ENCODE measurements around the gene RFTN1.

RFTN1 gene

GRCh38 chr3:16433701-16434151, 79.8 kb downstream of the RFTN1 start:
- H3K4me3 ChIP-seq (ENCODE audit: low read length) = peak overlapping the region; percentile 73
- H3K4me1 ChIP-seq (ENCODE audit: control insufficient read depth, low read length) = peaks cover 98% of the 10 kb centered on the region
- TF ChIP-seq EZH2phosphoT487 (IDR thresholded peaks at IDR 0.05; ENCODE audit: borderline replicate concordance, low read length) (no peak), CTCF (IDR thresholded peaks at IDR 0.05; ENCODE audit: low read depth, low read length, poor library complexity, severe bottlenecking) (no peak)
- H3K4me2 ChIP-seq (ENCODE audit: low read length) = peak overlapping the region; percentile 92
- no peaks in the 10 kb centered on the region for H3K9me2 ChIP-seq (replicated peaks; ENCODE audit: control insufficient read depth, low read length)
- no peaks in the 10 kb centered on the region for H3K27me3 ChIP-seq (ENCODE audit: control insufficient read depth, low read length)
- peaks cover 73% of the 10 kb centered on the region for H3K36me3 ChIP-seq (ENCODE audit: control insufficient read depth, low read length)
- H3K27ac ChIP-seq (ENCODE audit: low read depth, low read length) = peak overlapping the region; percentile 100
- H3K9me3 ChIP-seq (ENCODE audit: control insufficient read depth, insufficient read depth, low read length) = no peaks in the 10 kb centered on the region
- H3K79me2 ChIP-seq (ENCODE audit: control insufficient read depth, low read length) = peaks cover 72% of the 10 kb centered on the region
- peaks cover 81% of the 10 kb centered on the region for H3F3A ChIP-seq (ENCODE audit: control insufficient read depth, insufficient read depth)
- H4K20me1 ChIP-seq (ENCODE audit: control insufficient read depth, insufficient read depth, low read depth, low read length) = no peaks in the 10 kb centered on the region

DNA sequence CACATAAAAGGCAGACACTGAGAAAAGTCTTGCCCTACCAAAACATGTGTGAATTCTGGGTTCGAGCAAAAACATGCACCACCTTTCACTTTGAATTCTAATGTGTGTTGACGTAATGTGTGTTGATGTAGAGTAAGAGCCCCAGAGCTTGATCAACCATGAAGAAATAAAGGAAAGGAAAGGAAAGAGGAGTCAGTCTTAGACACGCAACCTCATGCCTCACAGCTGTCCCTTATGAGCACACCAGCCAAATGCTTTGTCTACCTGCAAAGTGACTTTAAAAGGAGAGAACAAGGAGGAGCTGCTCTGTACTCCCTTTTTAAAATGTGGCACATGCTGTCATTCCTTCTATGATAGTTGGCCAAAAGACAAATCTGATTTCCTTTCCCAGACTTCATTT, 80.8 kb downstream of the RFTN1 start:
- H3K9me3 ChIP-seq (ENCODE audit: control insufficient read depth, insufficient read depth, low read length) = no peaks in the 10 kb centered on the region

GRCh38 chr3:16430717-16431630, 82.5 kb downstream of the RFTN1 start:
- peaks cover 76% of the 10 kb centered on the region for H3K36me3 ChIP-seq (ENCODE audit: control insufficient read depth, low read length)
- no peaks in the 10 kb centered on the region for H3K9me3 ChIP-seq (ENCODE audit: control insufficient read depth, insufficient read depth, low read length)
- peak overlapping the region; percentile 100 for H3K27ac ChIP-seq (ENCODE audit: low read depth, low read length)
- H4K20me1 ChIP-seq (ENCODE audit: control insufficient read depth, insufficient read depth, low read depth, low read length) = no peaks in the 10 kb centered on the region
- TF ChIP-seq CTCF (IDR thresholded peaks at IDR 0.05; ENCODE audit: low read depth, low read length, poor library complexity, severe bottlenecking) (no peak), EZH2phosphoT487 (IDR thresholded peaks at IDR 0.05; ENCODE audit: borderline replicate concordance, low read length) (no peak)
- H3K79me2 ChIP-seq (ENCODE audit: control insufficient read depth, low read length) = peaks cover 72% of the 10 kb centered on the region
- no peaks in the 10 kb centered on the region for H3K27me3 ChIP-seq (ENCODE audit: control insufficient read depth, low read length)
- peaks cover 98% of the 10 kb centered on the region for H3K4me1 ChIP-seq (ENCODE audit: control insufficient read depth, low read length)
- peaks cover 66% of the 10 kb centered on the region for H3F3A ChIP-seq (ENCODE audit: control insufficient read depth, insufficient read depth)
- peak overlapping the region; percentile 73 for H3K4me3 ChIP-seq (ENCODE audit: low read length)
- H3K4me2 ChIP-seq (ENCODE audit: low read length) = peak overlapping the region; percentile 92
- H3K9me2 ChIP-seq (replicated peaks; ENCODE audit: control insufficient read depth, low read length) = no peaks in the 10 kb centered on the region

More for the DNA sequence above, 80.8 kb downstream of the RFTN1 start:
- peak overlapping the region; percentile 73 for H3K4me3 ChIP-seq (ENCODE audit: low read length)
- no peaks in the 10 kb centered on the region for H4K20me1 ChIP-seq (ENCODE audit: control insufficient read depth, insufficient read depth, low read depth, low read length)
- peak overlapping the region; percentile 100 for H3K27ac ChIP-seq (ENCODE audit: low read depth, low read length)
- H3K27me3 ChIP-seq (ENCODE audit: control insufficient read depth, low read length) = no peaks in the 10 kb centered on the region
- no peak for TF ChIP-seq EZH2phosphoT487 (IDR thresholded peaks at IDR 0.05; ENCODE audit: borderline replicate concordance, low read length)
- TF ChIP-seq CTCF (IDR thresholded peaks at IDR 0.05; ENCODE audit: low read depth, low read length, poor library complexity, severe bottlenecking) = no peak
- peak overlapping the region; percentile 92 for H3K4me2 ChIP-seq (ENCODE audit: low read length)
- H3K36me3 ChIP-seq (ENCODE audit: control insufficient read depth, low read length) = peaks cover 75% of the 10 kb centered on the region
- peaks cover 72% of the 10 kb centered on the region for H3K79me2 ChIP-seq (ENCODE audit: control insufficient read depth, low read length)
- H3F3A ChIP-seq (ENCODE audit: control insufficient read depth, insufficient read depth) = peaks cover 73% of the 10 kb centered on the region
- peaks cover 98% of the 10 kb centered on the region for H3K4me1 ChIP-seq (ENCODE audit: control insufficient read depth, low read length)
- no peaks in the 10 kb centered on the region for H3K9me2 ChIP-seq (replicated peaks; ENCODE audit: control insufficient read depth, low read length)

All from DOHH2 (cell line).